SK-N-DZ (cell line): ENCODE measurements around the gene DNAJC3.
"Not testable (repeated sequence)": the region's sequence is repeated elsewhere in the genome, so short reads cannot be mapped to it uniquely, and the experiment has no call there.

ENCODE experiments used
- DNase-seq: peaks from one replicate; pipeline ENCODE4 v3.0.0-alpha.2; 2015; ENCODE audit warnings: low spot score

Gene DNAJC3

DNA sequence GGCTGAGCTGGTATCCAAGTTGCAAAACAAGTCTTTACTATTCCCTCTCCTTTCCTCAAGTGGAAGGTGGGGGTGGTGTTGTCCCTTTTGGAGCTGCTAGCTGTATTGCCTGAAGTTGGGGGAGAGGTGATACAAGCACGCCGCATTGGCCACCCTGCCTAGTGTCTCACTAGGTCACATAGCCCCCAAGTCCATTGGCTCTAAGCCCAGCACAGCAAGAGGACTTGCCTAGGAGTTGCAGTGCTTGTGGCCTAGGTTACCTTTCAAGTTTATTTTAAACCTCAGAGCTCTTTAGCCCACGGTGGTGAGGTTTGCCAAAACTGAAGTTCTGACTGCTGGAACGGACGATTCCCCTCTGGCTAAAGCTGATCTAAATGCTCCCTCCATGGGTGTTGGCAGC is 5.3 kb upstream of the DNAJC3 start:
- DNase-seq: no peak

DNA sequence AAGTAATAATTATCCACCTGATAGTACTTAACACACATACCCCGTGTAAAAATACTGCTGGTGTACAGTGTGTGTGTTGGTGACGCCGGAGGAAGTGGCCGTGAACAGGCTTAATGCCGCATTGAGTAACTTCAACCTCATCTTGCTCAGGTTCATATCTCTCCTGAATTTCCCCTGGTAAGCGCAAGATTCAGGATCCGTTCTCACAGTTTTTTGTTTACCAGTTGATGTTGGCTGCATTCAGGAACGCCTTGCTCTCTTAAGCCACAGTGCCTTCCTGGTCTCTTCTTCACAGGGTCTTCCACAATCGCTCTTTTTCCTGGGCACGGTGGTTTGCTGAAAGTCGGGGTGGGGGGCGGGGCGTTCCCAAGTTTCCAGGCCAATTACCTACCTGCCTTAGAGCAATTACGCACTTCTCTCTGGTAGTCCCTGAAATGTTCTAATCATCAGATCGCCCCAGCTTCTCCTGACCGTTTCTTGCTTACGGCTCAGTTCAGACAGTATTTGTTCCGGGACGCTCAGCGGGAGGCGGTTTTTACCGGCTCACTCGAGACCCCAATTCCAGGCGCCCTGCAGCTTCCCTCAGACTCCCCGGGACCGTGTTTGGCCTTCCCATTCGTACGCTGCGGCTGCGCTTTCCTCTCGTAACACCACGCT is 706 bp upstream of the DNAJC3 start:
- DNase-seq: no peak

DNA sequence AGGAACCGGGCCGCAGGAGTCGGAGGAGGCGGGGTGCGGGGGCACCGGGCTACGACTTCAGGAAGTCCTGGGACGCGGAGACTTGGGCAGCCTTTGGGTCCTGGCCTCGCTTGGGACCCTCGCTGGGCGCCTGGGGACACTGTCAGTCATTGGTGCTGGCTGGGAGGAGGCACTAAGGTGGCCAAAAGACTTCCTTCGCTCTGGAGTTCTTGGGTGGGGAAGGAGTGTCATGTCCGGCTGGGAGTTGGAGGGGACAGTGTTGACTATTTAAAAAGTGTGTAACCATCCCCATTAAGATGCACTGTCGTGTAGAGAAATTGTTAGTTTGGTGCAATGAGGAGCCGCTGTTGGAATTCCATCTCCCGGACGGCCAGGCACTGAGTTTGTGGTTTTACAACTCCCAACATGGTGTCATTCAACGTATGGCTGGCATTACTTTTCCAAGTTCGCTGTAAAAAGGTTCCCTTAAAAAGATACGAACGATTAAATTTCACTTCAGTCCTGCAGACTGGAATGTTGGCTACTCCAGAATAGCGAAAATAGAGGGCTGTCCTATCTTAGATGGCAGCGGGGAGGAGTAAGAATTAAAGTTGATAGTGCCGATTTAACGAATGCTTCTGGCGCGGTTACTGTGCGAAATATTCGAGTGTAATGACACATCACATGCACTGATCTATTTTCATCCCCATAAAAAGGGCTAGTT is 776 bp downstream of the DNAJC3 start:
- DNase-seq: no peak

DNA sequence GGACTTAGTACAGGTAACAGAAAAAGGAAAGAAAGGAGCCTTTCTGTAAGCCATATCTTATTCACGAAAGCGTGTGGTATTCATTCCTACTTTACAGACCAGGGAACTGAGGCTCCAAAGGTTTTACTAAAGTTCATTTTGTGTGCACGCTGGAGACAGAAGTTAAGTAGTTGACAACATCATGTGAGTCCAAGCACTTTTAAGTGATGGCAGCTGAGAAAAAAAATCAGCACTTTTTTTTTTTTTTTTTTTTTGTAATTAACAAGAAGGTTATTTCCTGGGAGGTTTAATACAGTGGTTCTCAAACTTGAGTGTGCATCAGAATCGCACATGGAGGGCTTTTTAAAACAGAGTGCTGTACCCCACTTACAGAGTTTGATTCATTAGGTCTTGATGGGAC is 2.0 kb downstream of the DNAJC3 start:
- no peak for DNase-seq

DNA sequence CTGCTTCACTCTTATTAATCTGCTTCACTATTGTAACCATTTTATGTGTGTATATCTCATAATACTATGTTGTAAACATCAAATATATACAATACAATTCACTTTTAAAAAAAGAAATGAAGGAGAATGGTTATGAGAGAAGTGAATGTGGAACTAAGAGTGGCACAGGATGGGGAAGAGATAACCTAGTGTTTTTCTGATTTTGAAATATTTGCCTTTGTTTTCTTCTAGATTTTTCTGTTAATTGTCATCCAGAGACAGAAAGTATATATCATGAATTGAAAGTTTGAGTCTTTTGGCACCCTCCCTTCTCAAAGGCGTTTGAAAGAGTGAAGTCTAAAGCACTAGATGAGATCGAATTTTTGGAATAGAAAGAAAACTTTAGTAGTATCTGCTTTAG is 2.8 kb downstream of the DNAJC3 start:
- no peak for DNase-seq

DNA sequence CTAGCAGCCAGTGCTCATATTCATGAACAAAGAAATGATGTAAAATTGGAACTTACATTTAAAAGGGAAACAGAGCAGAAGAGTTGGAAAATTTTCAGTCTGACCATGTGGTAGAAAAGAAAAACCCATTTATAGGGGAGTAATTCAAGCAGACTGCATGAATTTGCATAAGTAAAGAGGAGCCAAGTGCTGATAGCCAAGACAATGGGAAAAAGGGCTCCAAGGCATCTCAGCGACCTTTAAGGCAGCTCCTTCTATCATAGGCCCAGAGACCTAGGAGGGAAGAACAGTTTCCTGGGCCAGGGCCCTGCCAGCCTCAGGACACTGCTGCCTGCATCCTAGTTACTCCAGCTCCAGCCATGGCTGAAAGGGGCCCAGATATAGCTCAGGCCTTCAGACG is 7.5 kb downstream of the DNAJC3 start:
- no peak for DNase-seq

DNA sequence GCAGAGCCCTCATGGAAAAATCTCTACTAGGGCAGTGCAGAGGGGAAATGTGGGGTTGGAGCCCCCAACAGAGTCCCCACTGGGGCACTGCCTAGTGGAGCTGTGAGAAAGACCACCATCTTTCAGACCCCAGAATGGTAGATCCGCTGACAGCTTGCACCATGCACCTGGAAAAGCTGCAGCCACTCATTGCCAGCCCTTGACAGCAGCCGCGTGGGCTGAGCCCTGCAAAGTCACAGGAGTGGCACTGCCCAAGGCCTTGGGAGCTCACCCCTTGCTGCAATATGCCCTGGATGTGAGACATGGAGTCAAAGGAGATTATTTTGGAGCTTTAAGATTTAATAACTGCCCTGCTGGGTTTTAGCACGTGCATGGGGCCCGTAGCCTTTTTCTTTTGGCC is 8.0 kb downstream of the DNAJC3 start:
- not testable (repeated sequence) for DNase-seq

DNA sequence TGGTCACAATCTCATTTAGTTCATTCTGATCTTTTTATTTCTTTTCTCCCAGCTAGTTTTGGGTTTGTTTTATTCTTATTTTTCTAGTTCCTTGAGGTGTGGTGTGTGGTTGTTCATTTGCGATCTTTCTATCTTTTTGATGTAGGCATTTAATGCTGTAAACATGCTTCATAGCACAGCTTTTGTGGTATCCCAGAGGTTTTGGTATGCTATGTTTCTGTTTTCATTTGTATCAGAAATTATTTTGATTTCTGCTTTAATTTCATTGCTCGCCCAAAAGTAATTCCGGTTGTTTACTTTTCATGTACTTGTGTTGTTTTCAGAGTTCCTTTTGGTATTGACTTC is 12.6 kb downstream of the DNAJC3 start:
- DNase-seq: no peak

DNA sequence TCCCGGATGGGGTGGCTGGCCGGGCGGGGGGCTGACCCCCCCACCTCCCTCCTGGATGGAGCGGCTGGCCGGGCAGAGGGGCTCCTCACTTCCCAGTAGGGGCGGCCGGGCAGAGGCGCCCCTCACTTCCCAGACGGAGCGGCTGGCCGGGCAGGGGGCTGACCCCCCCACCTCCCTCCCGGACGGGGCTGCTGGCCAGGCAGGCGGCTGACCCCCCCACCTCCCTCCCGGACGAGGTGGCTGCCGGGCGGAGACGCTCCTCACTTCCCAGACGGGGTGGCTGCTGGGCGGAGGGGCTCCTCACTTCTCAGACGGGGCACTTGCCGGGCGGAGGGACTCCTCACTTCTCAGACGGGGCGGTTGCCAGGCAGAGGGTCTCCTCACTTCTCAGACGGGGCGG is 14.0 kb downstream of the DNAJC3 start:
- DNase-seq: not testable (repeated sequence)

DNA sequence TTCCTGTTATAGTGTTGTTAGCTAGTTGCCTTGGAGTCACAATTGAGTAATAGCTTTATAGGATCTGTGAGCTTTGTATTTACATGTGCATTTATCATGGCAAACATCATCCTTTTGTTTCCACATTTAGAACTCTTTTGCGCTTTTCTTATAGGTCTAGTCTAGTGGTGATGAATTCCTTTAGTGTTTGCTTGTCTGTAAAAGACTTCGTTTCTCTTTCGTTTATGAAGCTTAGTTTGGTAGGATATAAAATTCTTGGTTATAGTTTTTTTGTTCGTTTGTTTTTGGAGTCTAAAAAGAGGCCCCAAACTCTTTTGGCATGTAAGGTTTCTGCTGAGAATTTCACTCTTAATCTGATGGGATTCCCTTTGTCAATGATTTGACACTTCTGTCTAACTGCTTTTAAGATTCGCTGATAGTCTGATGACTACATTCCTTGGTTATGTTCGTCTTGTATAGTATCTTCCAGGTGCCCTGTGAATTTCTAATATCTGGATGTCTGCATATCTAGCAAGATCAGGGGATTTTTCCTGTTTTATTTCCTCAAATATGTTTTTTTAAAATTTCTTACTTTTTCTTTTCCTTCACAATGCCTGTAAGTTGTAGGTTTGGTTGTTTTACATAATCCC is 20.2 kb downstream of the DNAJC3 start:
- DNase-seq: no peak

DNA sequence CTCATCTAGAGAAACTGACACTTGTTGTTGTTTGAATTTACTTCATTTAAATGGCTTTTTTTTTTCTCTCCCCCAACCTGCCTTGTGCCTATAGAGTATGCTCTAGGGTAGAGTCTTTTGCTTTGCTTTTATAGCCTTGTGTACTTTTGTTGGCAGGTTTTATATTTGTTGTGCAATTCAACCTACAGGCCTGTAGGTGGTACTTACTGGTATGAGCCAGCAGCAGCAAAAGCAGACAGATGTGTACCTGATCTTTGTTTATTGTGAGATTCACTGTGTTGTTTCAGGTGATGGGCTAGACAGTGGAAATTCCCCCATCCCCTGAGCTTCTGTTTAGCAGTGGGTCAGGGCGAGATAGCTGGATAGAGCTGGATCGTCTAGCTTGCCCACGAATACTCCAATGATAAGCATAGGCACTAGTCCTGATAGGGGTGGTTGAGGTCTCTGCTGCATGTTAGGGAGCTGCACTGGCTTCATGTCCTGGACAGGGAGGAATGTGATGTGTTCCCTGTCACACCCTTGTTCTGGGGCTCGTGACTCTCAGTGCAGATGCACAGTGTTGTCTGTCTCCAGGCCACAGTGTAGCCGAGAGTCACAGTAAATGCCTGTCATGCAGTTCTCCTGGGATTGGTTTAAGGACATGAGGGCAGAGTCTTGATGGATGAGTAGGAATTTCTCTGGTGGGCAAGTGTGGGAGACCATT is 21.3 kb downstream of the DNAJC3 start:
- DNase-seq: no peak

DNA sequence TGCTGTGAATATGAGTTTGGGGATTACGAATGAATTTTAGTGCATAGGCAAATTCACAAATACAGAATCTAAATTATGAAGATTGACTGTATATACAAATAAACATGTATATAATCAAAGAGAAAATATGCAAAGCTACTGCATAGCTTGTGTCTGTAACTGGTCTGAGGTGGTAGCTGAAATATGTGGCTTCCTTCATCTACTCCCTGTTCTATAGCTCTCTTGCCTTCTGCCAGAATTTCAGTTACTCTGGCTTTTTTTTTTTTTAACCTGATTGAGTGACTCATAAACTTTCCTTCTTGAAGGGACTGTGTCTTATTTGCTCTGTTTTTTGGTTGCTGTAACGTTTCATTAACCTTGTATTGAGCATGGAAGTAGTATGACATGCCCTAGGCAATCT is 26.6 kb downstream of the DNAJC3 start:
- no peak for DNase-seq

DNA sequence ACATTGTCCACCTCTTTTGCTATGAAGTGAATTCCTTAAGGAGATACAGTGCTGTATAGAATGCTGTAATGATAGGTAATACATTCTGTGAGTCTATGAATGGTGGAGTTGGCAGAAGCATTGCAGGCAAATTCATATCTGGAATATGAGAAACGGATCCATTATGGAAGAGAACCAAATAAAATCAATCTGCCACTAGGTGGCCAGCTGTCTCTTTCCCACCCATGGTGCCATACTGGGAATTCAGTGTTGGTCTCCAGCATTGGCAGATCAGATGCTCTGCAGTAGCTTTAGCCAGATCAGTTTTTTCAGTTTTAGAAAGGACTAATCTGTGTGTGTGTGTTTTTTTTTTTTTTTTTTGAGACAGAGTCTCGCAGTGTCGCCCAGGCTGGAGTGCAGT is 27.6 kb downstream of the DNAJC3 start:
- peak; percentile 11 for DNase-seq

DNA sequence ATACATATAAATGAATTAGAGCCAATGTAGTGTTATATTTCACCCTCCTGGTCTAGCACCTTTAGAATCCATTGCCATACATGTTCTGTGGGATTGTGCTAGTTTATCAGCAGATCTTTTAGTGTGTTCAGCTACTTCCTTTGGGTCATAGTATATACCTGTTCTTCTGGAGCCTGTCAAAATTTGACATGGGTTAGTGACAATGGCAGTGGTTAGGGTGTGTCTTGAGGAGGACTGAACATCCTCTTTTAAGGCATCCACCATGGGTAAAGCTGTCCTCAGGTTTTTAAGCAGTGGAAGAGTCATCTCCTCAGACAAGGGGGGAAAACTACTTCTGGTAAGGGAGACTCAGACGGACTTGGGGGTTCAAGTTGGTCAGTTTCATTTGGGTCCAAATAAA is 29.4 kb downstream of the DNAJC3 start:
- DNase-seq: no peak

DNA sequence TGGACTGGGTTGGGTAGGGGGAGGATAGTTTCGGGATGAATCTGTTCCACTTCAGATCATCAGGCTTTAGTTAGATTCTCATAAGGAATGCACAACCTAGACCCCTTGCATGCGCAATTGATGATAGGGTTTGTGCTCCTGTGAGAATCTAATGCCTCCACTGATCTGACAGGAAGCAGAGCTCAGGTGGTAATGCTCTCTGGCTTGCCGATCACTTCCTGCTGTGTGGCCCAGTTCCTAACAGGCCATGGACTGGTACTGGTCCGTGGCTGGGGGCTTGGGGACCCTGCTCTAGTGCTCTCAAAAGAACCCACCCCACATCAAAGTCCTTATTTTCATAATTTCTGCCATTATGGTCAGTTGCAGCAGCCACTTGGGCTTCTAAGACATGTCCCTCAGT is 30.1 kb downstream of the DNAJC3 start:
- DNase-seq: no peak

DNA sequence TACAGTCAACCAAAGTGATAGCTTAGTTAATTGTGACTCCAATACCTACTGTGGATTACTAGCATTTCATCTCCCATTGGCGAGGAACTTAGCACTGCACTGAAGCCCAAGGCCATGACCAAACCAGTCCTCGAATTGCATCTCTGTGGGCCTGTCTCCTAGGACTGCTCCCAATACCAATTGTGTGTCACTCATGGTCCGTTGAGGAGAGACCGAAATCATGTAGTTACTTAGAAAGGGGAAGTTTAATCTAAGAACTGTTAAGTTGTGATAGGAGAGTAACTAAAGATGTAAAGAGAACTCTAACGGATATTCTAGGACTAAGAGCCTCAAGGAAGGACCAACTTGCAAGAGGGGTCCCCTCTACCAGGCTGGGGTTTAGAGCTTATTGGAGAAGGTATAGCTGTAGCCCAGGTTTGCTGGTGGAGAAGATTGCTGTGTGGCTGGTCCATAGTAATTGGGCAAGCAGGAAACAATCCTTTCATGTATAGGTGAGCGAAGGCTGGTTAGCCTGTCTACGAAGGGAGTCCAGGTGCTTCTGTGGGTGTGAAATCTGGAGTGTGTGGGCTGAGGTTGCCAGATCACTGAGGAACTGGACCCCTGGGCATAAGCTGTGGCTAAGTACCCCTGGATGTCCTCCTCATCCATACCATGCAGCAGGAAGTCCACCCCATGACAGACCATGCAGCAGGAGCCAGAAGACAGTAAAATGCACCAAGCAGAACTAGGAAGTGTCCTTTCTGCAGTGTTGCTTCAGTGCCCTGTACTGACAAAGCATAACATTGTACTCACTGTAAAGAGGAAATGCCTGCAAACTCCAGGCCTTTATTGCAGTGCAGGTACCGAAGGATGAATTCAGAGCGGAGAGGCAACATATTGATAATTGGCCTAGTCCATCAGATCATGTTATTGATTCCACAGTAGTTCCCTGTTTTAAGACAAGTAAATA is 30.8 kb downstream of the DNAJC3 start:
- no peak for DNase-seq

DNA sequence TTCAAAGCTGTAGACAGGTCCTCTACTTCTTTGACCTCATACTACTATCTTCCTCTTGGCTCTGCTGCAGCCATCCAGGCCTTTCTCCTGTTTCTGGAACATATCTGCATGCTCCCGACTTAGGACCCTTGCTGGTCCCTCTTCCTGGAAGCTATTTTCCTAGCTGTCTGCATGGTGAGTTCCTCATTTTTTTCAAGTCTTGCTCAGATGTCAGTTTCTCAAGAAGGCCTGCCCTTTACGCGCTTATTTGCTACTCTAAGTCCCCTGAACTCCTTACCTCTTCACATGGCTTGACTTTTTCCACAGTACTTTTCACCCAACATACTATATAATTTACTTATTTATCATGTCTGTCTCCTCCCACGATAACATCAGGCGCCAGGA is 31.4 kb downstream of the DNAJC3 start:
- no peak for DNase-seq

DNA sequence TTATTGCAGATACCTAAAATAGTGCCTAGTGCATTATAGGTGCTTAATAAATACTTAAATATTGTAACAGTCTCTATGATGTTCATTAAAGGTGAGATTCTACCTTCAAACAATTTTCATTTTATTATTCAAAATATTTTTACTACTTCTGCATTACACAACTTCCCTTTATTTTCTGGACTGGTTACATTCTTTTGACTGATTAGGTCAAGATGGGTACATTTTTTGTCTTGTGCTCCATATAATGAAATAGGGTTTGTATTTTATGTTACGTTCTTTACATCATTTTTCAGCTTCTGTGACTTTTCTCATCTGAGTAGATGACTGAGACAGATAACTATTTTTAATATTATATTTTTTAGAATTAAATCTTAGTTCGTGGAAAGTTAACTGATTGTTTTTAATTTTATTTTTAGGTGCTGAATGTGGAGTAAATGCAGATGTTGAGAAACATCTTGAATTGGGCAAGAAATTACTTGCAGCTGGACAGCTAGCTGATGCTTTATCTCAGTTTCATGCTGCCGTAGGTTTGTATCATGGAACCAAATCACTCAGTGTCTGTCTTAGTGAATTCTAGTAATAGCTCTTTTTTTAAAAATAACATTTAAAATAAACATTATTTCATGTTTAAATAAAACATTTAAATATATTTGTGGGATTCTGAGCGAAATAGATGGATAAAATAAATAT is 32.0 kb downstream of the DNAJC3 start:
- no peak for DNase-seq

DNA sequence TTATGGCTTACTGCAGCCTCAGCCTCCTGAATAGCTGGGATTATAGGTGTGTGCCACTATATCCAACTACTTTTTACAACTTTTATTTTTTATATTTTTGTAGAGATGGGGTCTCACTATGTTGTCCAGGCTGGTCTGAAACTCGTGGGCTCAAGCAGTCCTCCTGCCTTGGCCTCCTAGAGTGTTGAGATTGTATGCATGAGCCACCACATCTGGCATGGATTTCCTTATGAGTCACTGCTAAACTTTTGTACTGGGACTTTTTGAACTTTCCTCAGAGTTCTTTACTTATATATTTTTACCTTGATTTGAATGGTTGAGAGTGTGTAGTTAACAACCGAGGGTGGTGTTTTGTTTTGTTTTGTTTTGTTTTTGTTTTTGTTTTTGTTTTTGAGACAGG is 33.4 kb downstream of the DNAJC3 start:
- no peak for DNase-seq

DNA sequence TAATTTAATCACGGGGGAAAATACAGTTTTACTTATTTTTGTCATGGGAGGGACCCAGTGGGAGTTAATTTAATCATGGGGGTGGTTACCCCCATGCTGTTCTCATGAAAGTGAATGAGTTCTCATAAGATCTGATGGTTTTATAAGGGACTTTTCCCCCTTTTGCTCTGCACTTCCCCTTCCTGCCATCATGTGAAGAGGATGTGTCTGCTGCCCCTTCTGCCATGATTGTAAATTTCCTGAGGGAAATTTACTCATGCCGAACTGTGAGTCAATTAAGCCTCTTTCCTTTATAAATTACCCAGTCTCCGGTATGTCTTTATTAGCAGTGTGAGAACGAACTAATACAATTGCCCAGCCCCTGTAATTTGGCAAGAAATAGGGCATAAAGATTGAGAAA is 35.9 kb downstream of the DNAJC3 start:
- DNase-seq: not testable (repeated sequence)

DNA sequence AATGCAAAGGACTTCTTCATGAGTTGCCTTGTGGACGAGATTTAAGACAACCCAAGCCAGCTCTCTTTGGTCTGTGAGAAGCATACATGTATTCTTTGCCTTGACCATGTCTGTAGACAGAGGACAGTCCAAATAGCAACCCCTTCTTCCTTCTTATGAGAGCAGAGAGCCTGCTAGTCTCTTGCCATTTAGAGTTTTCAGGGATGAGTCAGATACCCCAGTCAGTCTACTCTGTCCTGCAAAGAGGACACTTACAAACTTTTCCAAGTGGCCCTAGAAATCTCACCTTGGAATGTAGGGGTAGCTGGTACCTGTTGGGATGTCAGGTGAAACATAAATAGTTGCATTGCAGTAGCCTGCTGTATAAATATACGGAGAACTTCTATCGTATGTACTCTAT is 36.7 kb downstream of the DNAJC3 start:
- no peak for DNase-seq
